Neural cell (in vitro differentiated cells): ENCODE measurements around the gene BSCL2. TPM values are rescaled to one million over a fixed set of nuclear protein-coding genes. Genes with fewer than 3 reads are reported as not detected.

ENCODE experiments used
- H2AFZ ChIP-seq: fragments of 200-600, 300-800 bp; sonication (generic), shearing (Covaris generic); 2 replicates; pipeline ENCODE4 v1.6.0; 2014; ENCODE audit warnings: low read depth, mild to moderate bottlenecking, antibody characterized with exemption, low read length, moderate library complexity
- H3F3A ChIP-seq: fragments of 200-600 bp; shearing (Covaris generic); 2 replicates; pipeline ENCODE4 v1.6.1; 2016; ENCODE audit warnings: mild to moderate bottlenecking, moderate library complexity, mixed read lengths, antibody characterized with exemption, low read length; ENCODE audit not compliant: insufficient read depth, poor library complexity, severe bottlenecking
- H3K27ac ChIP-seq: fragments of 200-600, 300-800 bp; sonication (generic), shearing (Covaris generic); 2 replicates; pipeline ENCODE4 v1.5.1; 2014; ENCODE audit warnings: mild to moderate bottlenecking, low read length, moderate library complexity
- H3K27me3 ChIP-seq: fragments of 300-800, 200-600 bp; sonication (generic), shearing (Covaris generic); 2 replicates; pipeline ENCODE4 v1.6.0; 2014; ENCODE audit warnings: mild to moderate bottlenecking, low read depth, low read length, moderate library complexity; ENCODE audit not compliant: insufficient read depth
- H3K36me3 ChIP-seq: fragments of 300-800, 200-600 bp; sonication (generic), shearing (Covaris generic); 2 replicates; pipeline ENCODE4 v1.5.1; 2014; ENCODE audit warnings: mild to moderate bottlenecking, antibody characterized with exemption, low read length, moderate library complexity; ENCODE audit not compliant: insufficient read depth
- H3K4me2 ChIP-seq: fragments of 300-800, 200-600 bp; sonication (generic), shearing (Covaris generic); 2 replicates; pipeline ENCODE4 v1.6.0; 2014; ENCODE audit warnings: mild to moderate bottlenecking, low read length
- H3K4me3 ChIP-seq: fragments of 300-800, 200-600 bp; sonication (generic), shearing (Covaris generic); 2 replicates; pipeline ENCODE4 v1.5.1; 2014; ENCODE audit warnings: mild to moderate bottlenecking, low read length, moderate library complexity
- H3K79me2 ChIP-seq: fragments of 200-600 bp; shearing (Covaris generic); replicated peaks from 2 replicates; pipeline ENCODE4 v1.6.0; 2014; ENCODE audit warnings: mild to moderate bottlenecking, low read length, moderate library complexity; ENCODE audit not compliant: insufficient read depth
- H3K9ac ChIP-seq: fragments of 300-800, 200-600 bp; sonication (generic), shearing (Covaris generic); 2 replicates; pipeline ENCODE4 v1.6.1; 2016; ENCODE audit warnings: mild to moderate bottlenecking, low read length, mixed read lengths
- H3K9me2 ChIP-seq: fragments of 200-600 bp; shearing (Covaris generic); 2 replicates; pipeline ENCODE4 v1.6.1; 2016; ENCODE audit warnings: mild to moderate bottlenecking, low read length, mixed read lengths; ENCODE audit not compliant: insufficient read depth
- H3K9me3 ChIP-seq: fragments of 200-600, 300-800 bp; sonication (generic), shearing (Covaris generic); 2 replicates; pipeline ENCODE4 v1.6.1; 2016; ENCODE audit warnings: mild to moderate bottlenecking, mixed run types, low read length, moderate library complexity, mixed read lengths
- H4K20me1 ChIP-seq: fragments of 200-600 bp; shearing (Covaris generic); 2 replicates; pipeline ENCODE4 v1.6.1; 2016; ENCODE audit warnings: mild to moderate bottlenecking, mixed run types; ENCODE audit not compliant: insufficient read depth
- CTCF ChIP-seq: fragments of 450-650 bp; IDR thresholded peaks from 2 replicates; pipeline ENCODE4 v1.5.1; 2014; ENCODE audit warnings: antibody characterized with exemption, mild to moderate bottlenecking, moderate library complexity; ENCODE audit not compliant: poor library complexity, severe bottlenecking
- EP300 ChIP-seq: fragments of 450-650 bp; conservative IDR thresholded peaks from 2 replicates; pipeline ENCODE4 v1.6.1; 2014; ENCODE audit warnings: antibody characterized with exemption, mild to moderate bottlenecking, moderate library complexity; ENCODE audit not compliant: poor library complexity, severe bottlenecking
- EZH2 ChIP-seq: fragments of 200-600, 300-800 bp; shearing (Covaris generic), sonication (generic); IDR thresholded peaks from 2 replicates; pipeline ENCODE4 v1.6.1; 2014; ENCODE audit warnings: antibody characterized with exemption, low read length, borderline replicate concordance, mild to moderate bottlenecking; ENCODE audit not compliant: insufficient read depth, poor library complexity, severe bottlenecking
- MXI1 ChIP-seq: fragments of 450-650 bp; conservative IDR thresholded peaks from 2 replicates; pipeline ENCODE4 v1.6.1; 2014; ENCODE audit warnings: antibody characterized with exemption, mild to moderate bottlenecking; ENCODE audit not compliant: poor library complexity, severe bottlenecking
- POLR2AphosphoS5 ChIP-seq: IDR thresholded peaks from 2 replicates; pipeline ENCODE4 v1.6.1; 2012
- RAD21 ChIP-seq: fragments of 450-650 bp; conservative IDR thresholded peaks from 2 replicates; pipeline ENCODE4 v1.6.1; 2014; ENCODE audit warnings: antibody characterized with exemption, mild to moderate bottlenecking, moderate library complexity
- SMC3 ChIP-seq: fragments of 450-650 bp; conservative IDR thresholded peaks from 2 replicates; pipeline ENCODE4 v1.6.1; 2014; ENCODE audit warnings: antibody characterized with exemption, mild to moderate bottlenecking, moderate library complexity; ENCODE audit not compliant: poor library complexity
- TAF1 ChIP-seq: IDR thresholded peaks from 2 replicates; pipeline ENCODE4 v1.6.1; 2012; ENCODE audit warnings: low read depth
- polyA plus RNA-seq: library from polyadenylated mRNA; depleted of rRNA; stranded (reverse); fragments of >200 nt; gene quantifications from 2 replicates; pipeline ENCODE4 v1.2.3, GENCODE V29; 2014
- TF ChIP-seq, protein P1 (sequence below): IDR thresholded peaks from 2 replicates; pipeline ENCODE4 v1.6.1; 2012; ENCODE audit warnings: borderline replicate concordance

BSCL2 gene
- polyA plus RNA-seq, 1 donor from 2014 or later, result 304 TPM

DNA sequence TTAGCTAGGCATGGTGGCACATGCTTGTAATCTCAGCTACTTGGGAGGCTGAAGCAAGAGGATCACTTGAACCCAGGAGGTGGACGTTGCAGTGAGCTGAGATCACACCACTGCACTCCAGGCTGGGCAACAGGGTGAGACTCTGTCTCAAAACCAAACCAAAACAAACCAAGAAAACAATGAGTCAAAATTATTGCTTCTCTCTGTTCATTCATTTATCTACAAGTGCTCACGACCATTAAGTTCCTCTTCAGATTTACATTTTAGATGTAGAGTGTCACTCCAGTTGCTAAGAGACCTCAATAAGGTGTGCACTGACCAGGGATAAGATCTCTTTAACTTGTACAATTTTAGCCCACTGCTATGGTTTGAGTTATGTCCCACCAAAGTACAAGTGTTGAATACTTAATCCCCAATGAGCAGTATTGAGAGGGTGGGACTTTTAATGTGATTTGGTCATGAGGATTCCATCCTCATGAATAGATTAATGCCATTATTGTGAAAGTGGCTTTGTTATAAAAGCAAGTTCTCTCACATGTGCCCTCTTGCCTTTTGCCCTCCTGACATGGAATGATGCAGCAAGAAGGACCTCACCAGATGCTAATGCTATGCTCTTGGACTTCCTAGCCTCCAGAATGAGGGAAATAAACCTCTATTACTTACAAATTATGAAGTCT lies 12.2 kb upstream of the BSCL2 start:
- H3K9me3 ChIP-seq, result no peaks in the 10 kb centered on the region
- no peak overlapping the region for H2AFZ ChIP-seq
- H3K9me2 ChIP-seq, result no peaks in the 10 kb centered on the region
- H3K9ac ChIP-seq, result no peak overlapping the region
- no peak for TF ChIP-seq SMC3
- no peak for TF ChIP-seq EP300
- TF ChIP-seq RAD21, result no peak
- no peak for TF ChIP-seq CTCF
- TF ChIP-seq EZH2, result no peak
- no peak for TF ChIP-seq POLR2AphosphoS5
- TF ChIP-seq, protein P1, sequence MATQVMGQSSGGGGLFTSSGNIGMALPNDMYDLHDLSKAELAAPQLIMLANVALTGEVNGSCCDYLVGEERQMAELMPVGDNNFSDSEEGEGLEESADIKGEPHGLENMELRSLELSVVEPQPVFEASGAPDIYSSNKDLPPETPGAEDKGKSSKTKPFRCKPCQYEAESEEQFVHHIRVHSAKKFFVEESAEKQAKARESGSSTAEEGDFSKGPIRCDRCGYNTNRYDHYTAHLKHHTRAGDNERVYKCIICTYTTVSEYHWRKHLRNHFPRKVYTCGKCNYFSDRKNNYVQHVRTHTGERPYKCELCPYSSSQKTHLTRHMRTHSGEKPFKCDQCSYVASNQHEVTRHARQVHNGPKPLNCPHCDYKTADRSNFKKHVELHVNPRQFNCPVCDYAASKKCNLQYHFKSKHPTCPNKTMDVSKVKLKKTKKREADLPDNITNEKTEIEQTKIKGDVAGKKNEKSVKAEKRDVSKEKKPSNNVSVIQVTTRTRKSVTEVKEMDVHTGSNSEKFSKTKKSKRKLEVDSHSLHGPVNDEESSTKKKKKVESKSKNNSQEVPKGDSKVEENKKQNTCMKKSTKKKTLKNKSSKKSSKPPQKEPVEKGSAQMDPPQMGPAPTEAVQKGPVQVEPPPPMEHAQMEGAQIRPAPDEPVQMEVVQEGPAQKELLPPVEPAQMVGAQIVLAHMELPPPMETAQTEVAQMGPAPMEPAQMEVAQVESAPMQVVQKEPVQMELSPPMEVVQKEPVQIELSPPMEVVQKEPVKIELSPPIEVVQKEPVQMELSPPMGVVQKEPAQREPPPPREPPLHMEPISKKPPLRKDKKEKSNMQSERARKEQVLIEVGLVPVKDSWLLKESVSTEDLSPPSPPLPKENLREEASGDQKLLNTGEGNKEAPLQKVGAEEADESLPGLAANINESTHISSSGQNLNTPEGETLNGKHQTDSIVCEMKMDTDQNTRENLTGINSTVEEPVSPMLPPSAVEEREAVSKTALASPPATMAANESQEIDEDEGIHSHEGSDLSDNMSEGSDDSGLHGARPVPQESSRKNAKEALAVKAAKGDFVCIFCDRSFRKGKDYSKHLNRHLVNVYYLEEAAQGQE, result no peak
- TF ChIP-seq MXI1, result no peak
- TF ChIP-seq TAF1, result no peak
- H3K36me3 ChIP-seq, result peaks cover 30% of the 10 kb centered on the region
- no peaks in the 10 kb centered on the region for H4K20me1 ChIP-seq
- H3F3A ChIP-seq, result no peaks in the 10 kb centered on the region
- no peak overlapping the region for H3K4me3 ChIP-seq
- H3K4me2 ChIP-seq, result no peak overlapping the region
- H3K79me2 ChIP-seq, result peaks cover 35% of the 10 kb centered on the region
- no peaks in the 10 kb centered on the region for H3K27me3 ChIP-seq
- no peak overlapping the region for H3K27ac ChIP-seq

- H2AFZ ChIP-seq, result no peak overlapping the region
- no peaks in the 10 kb centered on the region for H3K9me3 ChIP-seq
- no peak overlapping the region for H3K4me2 ChIP-seq
- H3K4me3 ChIP-seq, result no peak overlapping the region
- H3K9ac ChIP-seq, result no peak overlapping the region
- no peaks in the 10 kb centered on the region for H3K9me2 ChIP-seq
- H4K20me1 ChIP-seq, result no peaks in the 10 kb centered on the region
- no peaks in the 10 kb centered on the region for H3F3A ChIP-seq
- H3K27ac ChIP-seq, result no peak overlapping the region
- peaks cover 18% of the 10 kb centered on the region for H3K36me3 ChIP-seq
- TF ChIP-seq SMC3 (no peak), POLR2AphosphoS5 (no peak), EZH2 (no peak), RAD21 (no peak)
- peaks cover 12% of the 10 kb centered on the region for H3K79me2 ChIP-seq
- no peaks in the 10 kb centered on the region for H3K27me3 ChIP-seq
These were observed 9.6 kb upstream of the BSCL2 start for GRCh38 chr11:62716816-62717215.
